ENCODE measurements around the gene BDKRB1. TPM values are rescaled to one million over a fixed set of nuclear protein-coding genes. Genes with fewer than 3 reads are reported as not detected.

The BDKRB1 gene
- total RNA-seq, 1 donor from 2014 or later: 0.08 TPM

DNA sequence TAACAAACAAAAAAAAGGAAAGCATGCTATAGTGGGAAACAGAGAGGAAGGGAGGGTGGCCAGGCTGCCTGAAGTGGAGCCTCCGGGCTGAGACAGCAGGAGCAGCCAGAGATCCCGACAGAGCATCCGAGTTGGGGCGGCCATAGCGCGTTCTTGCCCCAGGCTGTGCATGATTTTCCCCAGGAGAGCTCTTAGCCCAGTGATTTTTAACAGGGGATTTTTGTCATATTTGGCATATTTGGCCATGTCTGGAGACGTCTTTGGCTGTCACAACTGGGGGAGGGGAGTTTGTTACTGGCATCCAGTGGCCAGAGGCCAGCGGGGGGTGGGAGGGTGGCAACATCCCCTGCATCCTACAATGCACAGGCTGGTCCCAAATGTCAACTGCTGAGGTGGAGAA lies 23.6 kb downstream of the BDKRB1 start:
- DNase-seq (ENCODE audit: low read depth): no peak

- no peak for DNase-seq (ENCODE audit: low read depth)
Observed at GRCh38 chr14:96280104-96280503, 24.1 kb downstream of the BDKRB1 start.

- no peak for DNase-seq (ENCODE audit: low read depth)
Observed at GRCh38 chr14:96281486-96281885, 25.5 kb downstream of the BDKRB1 start.

- no peak for DNase-seq (ENCODE audit: low read depth)
Observed at GRCh38 chr14:96284008-96284407, 28.0 kb downstream of the BDKRB1 start.

DNA sequence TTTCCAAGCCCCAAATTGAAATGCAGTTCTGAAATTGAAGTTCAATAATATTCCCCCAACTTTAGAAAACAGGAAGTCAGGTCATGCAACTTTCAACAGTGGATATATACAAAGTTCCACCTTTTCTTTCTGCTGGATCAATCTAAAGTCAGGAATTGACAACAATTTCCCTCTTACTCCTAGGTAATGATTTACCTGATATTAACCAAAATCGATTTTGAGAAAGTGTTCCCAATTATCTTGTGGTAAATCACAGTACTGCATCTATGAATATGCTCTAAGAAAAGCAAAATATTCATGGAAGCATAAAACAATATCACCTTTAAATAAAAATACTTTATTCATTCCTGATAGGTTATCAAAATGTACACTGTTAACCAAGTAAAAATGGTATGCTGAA lies 28.4 kb downstream of the BDKRB1 start:
- DNase-seq (ENCODE audit: low read depth): no peak

DNA sequence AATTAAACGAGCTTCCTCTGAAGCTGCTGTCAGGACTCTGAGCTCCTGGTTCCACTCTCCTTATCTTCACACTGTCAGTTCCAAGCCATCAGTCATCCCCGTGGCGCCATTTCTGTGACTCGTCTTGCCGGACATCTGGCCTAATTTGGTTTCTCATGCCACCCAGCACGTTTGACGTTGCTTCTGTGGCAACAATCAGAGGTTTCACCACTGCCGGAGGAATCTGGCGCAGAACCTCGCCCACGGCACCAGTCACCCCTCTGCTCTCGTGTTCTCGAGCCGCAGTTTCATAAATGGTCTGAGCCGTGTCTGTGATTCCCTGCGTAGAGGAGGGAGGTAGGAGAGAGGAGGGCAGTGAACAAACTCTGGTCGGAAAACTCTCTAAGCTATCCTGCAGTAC lies 29.7 kb downstream of the BDKRB1 start:
- DNase-seq (ENCODE audit: low read depth): peak; percentile 82

DNA sequence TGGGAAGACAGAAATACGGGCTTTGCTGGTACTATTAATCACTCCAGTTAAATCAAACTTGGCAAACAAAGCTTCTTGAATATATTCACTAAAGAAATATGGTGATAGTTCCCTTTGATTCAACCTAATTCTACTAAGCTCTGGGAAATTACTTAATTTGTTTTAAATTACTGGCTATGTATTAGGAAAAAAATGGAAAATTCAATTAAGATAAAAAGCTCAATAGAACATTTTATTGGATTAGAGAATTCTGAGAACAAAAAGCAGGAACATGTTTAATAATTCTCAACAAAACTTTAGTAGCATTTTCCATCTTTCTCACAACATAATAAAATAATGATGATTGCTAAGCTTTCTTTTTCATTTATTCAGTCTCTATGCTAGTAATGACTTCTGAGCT lies 30.2 kb downstream of the BDKRB1 start:
- DNase-seq (ENCODE audit: low read depth): no peak

- DNase-seq (ENCODE audit: low read depth): no peak
Observed at GRCh38 chr14:96287856-96288255, 31.8 kb downstream of the BDKRB1 start.

DNA sequence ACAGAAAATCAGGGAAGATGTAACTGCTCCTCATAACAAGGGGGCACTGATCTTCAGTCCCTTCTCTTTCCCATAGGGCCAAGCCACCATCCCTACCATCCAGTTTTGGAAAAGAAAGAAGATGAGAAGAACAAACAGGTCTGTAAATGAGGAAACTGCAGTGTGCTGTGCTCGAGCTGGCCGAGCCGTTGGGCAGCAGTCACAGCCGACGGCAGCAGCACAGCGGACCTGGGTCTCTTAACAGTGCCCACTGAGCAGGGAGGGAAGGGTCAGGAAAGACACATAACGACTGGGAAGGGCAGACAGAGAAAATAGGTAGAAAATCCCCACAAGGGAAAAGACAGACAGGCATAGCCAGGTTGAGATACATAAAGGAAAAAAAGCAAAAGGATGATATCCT lies 38.2 kb downstream of the BDKRB1 start:
- no peak for DNase-seq (ENCODE audit: low read depth)

DNA sequence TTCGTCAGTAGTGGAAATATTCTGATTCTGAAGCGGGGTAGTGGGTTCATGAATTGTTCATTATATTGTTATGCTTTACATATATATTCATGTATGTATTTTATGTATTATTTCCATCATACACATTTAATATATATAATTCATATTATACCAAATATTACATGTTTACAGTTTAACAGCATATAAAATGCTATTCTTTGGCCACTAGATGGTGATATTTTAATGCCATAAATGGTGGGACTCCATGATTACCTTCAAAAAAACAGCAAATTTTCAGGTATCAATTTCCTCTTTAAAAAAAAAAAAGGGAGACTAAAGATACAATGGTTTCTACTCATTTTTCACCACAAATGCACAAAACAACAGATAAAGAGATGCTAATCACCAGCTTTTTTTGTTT lies 41.0 kb downstream of the BDKRB1 start:
- no peak for DNase-seq (ENCODE audit: low read depth)

DNA sequence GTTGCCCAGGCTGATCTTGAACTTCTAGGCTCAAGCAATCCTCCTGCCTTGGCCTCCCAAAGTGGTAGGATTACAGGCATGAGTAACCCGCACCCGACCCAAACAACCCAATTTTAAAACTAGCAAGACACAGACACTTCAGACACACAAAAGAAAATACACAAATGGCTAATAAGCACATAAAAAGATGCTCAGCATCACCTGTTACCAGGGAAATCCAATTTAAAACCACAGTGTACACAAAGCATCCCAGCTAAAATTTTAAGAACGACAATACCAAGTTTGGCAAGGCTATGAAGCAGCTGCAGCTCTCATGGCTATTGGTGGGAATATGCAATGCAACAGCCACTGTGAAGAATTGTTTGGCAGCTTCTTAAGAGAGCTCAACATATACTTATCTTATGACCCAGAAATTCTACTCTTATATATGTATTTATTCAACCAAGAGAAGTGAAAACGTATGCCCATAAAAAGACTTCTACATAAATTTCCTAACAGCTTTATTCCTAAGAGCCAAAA lies 42.0 kb downstream of the BDKRB1 start:
- peak; percentile 21 for DNase-seq (ENCODE audit: low read depth)

DNA sequence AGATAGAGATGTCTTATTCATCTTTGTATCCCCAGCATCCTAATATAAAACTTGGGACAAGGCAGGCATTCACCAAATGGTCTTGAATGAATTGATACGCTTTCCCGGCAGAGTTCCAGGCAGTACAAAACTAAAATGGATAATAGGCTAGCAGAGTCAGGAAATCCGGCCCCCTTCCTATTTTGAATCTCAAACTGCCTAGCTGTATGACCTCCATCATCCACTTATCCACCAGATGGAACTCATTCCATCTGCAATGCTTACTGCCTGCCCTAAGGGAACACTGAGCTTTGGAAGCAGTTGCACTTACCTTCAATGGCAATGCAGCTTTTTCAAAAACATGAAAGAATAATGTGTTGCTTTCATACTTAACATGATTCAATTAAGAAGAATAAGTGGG lies 43.4 kb downstream of the BDKRB1 start:
- DNase-seq (ENCODE audit: low read depth): no peak

DNA sequence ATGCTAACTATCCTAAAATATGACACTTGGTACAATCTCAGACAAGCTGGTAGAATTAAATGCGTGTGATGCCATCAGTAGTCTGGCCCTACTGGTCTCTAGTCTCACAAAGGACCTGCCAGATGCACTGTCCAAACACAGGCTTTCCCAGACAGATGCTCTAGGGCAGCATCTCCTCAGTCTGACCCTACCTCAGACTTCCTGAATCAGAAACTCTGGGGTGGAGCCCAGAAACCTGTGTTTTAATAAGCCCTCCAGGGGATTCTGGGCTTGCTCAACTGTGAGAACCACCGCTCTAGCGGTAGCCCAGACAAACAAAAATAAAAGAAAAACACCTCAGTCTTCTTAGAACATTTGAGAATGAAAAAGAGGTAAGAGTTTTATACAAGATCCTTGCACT lies 48.0 kb downstream of the BDKRB1 start:
- no peak for DNase-seq (ENCODE audit: low read depth)

DNA sequence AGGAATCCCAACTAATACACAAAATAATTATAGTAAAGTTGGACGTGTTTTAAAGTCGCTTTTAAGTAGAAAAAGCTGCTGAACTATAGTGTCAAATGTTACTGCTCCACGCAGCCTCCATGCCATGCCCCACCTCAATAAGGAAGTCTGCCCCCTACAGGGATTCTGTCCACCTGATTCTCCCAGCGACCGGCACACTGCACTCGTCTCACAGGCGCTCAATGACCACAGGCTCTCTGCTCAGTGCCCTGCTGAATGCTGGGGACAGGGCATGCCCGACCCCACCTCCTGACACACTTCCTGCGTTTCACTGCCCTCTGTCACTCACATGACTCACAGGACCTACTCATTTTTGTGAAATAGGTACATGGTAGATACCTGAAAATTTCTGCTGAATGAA lies 48.9 kb downstream of the BDKRB1 start:
- no peak for DNase-seq (ENCODE audit: low read depth)

GRCh38 chr14:96307434-96307833 lies 51.4 kb downstream of the BDKRB1 start:
- DNase-seq (ENCODE audit: low read depth): no peak

DNA sequence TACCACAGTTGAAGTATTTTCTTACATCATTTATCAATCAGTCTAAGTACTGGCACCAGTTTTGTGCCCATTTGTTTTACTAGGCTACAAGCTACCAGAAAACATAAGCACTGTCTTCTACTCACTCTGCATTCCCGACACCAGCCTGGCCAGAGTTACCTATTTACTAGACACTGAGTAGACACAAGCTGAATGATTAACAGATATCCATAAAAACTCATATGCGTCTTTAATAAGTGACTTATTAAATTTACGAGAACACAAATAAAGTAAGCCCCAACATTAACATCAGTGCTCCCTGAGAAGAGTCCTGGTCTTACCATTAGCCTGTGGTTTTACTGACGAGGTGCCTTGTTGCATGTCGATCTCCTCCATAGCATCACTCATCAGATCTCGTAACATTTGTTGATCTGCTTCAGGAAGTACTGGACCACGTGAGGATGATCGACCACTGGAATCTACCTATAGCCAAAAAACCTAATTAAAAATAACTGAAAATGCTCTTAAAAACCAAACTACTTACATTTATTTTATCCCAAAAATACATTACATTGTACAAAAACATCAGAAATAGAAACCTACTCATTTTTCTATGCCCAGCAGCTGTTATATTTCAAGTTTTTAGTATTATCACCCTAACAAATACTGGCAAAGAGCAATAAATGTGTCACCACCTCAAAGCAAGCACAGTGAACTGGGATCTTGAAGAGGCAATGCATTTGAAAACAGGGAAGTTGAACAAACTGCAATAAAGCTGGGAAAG lies 53.3 kb downstream of the BDKRB1 start:
- no peak for DNase-seq (ENCODE audit: low read depth)

GRCh38 chr14:96309896-96310330 lies 53.9 kb downstream of the BDKRB1 start:
- no peak for DNase-seq (ENCODE audit: low read depth)

DNA sequence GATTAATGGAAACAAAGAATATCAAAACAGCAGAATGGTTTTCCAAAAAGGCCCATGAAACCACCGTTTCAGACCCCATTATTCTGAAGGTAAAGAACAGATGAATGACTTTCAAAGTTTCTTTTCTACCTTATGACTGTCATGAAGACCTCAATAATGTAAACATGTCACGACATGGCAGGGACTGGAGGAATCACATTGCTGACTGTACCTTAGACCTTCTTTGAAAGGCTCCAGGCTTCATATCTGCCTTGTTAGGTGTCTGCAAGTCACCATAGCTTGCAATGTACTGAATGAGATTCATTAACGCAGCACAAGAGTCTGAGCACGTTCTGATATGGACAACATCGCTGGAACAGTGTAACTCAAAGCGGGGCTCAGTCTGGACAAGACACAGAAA lies 54.9 kb downstream of the BDKRB1 start:
- no peak for DNase-seq (ENCODE audit: low read depth)

Other genes with a start within 250 kb of the BDKRB1 start
- 30.2 and 35.7 TPM in 2 replicates for gene C14orf132, start 216.8 kb upstream of the BDKRB1 start, total RNA-seq
- 0.19 and 0.26 TPM in 2 replicates for gene BDKRB2, start 51.4 kb upstream of the BDKRB1 start, total RNA-seq
- gene ATG2B, start 107.1 kb downstream of the BDKRB1 start, total RNA-seq: 13.3 and 18.1 TPM in 2 replicates
- gene GSKIP, start 107.3 kb downstream of the BDKRB1 start, total RNA-seq: 18.5 and 20.5 TPM in 2 replicates
- gene AK7, start 135.9 kb downstream of the BDKRB1 start, total RNA-seq: 0.99 and 1.6 TPM in 2 replicates
- gene PAPOLA, start 246.2 kb downstream of the BDKRB1 start, total RNA-seq: 64.0 and 79.9 TPM in 2 replicates